Activated T-cell treated with anti-CD3 and anti-CD28 coated beads for 4 hours (primary cell): ENCODE results near the gene PLA2G12B.

ENCODE experiments used
- DNase-seq: peaks from one replicate; pipeline ENCODE4 v3.0.0-alpha.2; 2020

PLA2G12B gene

GRCh38 chr10:72888151-72888638 lies 66.4 kb downstream of the PLA2G12B start:
- DNase-seq = no peak

GRCh38 chr10:72887043-72887442 lies 67.6 kb downstream of the PLA2G12B start:
- DNase-seq = no peak

- DNase-seq = no peak
Measured at GRCh38 chr10:72886621-72887020, 68.0 kb downstream of the PLA2G12B start.

DNA sequence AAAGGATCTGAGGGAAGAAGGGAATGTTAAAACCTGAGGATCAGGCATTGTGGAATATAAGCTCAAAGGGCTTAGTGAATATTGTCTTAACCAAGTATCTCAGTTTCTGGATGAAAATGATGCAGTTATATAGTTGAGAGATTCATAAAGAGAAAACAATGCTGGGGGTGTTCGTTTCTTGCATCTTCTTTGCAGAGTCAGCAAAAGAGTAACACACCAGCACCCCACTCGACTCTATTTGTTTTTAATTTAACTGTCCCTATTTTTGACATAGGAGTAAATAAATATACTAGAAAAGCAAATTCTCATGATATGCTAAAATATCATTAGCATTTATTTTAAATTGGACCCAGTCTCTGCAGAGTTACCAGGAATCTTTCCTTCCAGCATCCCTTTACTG lies 68.7 kb downstream of the PLA2G12B start:
- no peak for DNase-seq
